ENCODE results near the gene PPP6R2.

The PPP6R2 gene

DNA sequence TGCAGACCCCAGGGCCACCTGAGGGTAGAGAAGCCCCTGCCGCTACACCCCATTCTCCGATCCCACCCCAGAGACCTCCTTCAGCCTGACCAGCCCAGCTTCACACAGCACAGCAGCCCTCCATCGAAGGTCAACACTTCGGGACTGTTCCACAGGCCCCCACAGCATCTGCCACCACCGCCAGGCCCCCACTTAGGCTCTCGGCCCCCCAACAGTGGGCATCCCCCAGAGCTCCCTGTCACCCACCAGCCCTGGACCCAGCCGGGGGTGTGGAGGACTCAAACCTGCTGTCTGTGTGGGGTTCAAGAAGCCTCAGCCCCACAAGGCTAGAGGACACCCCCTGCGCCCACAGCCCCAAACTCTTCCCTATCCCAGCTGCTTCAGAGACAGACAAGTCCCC, 125.5 kb downstream of the PPP6R2 start:
- peak overlapping the region; percentile 95 for H3K27ac ChIP-seq
- no peaks in the 10 kb centered on the region for H3K27me3 ChIP-seq (ENCODE audit: insufficient read depth, low read depth)
- no peak overlapping the region for H3K4me3 ChIP-seq (IDR thresholded peaks at IDR 0.05; ENCODE audit: insufficient read depth, low read depth, low read length)
- no peak overlapping the region; the same call in 1 of the 2 replicates for H3K9ac ChIP-seq
- no peaks in the 10 kb centered on the region for H3K36me3 ChIP-seq (ENCODE audit: insufficient read depth)
- no peaks in the 10 kb centered on the region for H4K20me1 ChIP-seq (ENCODE audit: insufficient read depth)
- peaks cover 41% of the 10 kb centered on the region for H3K79me2 ChIP-seq (ENCODE audit: insufficient read depth, low read depth)
- H3K4me1 ChIP-seq (ENCODE audit: low read depth, poor library complexity, severe bottlenecking): peaks cover 53% of the 10 kb centered on the region
- H3K4me2 ChIP-seq: peak overlapping the region; percentile 71; the same call in 1 of the 2 replicates
- no peak overlapping the region for H2AFZ ChIP-seq (ENCODE audit: low read depth)
- TF ChIP-seq, protein P1, sequence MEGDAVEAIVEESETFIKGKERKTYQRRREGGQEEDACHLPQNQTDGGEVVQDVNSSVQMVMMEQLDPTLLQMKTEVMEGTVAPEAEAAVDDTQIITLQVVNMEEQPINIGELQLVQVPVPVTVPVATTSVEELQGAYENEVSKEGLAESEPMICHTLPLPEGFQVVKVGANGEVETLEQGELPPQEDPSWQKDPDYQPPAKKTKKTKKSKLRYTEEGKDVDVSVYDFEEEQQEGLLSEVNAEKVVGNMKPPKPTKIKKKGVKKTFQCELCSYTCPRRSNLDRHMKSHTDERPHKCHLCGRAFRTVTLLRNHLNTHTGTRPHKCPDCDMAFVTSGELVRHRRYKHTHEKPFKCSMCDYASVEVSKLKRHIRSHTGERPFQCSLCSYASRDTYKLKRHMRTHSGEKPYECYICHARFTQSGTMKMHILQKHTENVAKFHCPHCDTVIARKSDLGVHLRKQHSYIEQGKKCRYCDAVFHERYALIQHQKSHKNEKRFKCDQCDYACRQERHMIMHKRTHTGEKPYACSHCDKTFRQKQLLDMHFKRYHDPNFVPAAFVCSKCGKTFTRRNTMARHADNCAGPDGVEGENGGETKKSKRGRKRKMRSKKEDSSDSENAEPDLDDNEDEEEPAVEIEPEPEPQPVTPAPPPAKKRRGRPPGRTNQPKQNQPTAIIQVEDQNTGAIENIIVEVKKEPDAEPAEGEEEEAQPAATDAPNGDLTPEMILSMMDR (conservative IDR thresholded peaks at IDR 0.05; ENCODE audit: low read depth, low read length): no peak

DNA sequence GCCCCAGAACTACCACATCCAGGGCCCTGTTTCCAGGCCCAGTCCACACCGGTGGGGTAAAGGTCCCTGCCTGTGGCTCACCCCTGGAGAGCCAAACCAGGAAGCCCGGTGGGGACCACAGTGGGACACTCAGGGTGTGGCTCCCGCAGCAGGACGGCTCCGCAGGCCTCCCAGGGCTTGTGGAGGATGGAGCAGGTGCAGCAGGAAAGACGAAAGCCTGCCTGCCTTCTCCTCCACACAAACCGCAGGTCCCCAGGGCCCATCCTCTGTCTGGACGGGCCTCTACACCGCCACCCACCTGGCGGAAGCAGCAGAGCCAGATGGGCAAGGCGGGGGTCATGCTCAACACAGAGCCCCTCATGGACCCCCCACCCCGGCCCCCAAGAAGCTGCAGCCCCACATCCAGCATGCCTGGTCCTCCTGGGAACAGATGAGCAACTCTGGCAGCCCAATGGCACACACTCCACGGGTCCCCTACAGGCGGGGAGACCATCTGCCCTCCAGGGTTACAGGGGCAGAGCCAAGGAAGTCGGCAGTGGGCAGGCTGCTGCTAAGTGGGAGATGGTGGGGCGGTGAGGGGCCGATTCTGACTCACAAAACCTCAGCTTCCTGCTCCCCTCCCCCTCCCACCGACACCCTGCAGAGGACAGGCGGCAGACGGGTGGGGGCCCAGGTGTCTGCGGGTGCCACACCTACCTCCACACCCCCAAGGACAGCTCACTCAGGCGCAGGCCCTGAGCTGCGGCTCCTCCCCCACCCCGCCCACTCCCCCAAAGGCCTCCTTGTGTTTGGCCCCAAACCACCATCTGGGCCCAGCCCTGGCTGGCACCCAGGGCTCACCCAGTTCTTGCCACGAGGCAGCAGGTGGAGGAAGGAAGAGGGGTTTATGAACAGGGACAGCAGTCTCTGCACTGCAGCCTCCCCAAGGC, 126.5 kb downstream of the PPP6R2 start:
- H3K4me2 ChIP-seq: peak overlapping the region; percentile 96
- peak overlapping the region; percentile 60; the same call in 1 of the 2 replicates for H3K9ac ChIP-seq
- H3K79me2 ChIP-seq (ENCODE audit: insufficient read depth, low read depth): peaks cover 48% of the 10 kb centered on the region
- peak overlapping the region; percentile 95 for H3K27ac ChIP-seq
- H4K20me1 ChIP-seq (ENCODE audit: insufficient read depth): no peaks in the 10 kb centered on the region
- H3K4me1 ChIP-seq (ENCODE audit: low read depth, poor library complexity, severe bottlenecking): peaks cover 53% of the 10 kb centered on the region
- no peak overlapping the region for H3K4me3 ChIP-seq (IDR thresholded peaks at IDR 0.05; ENCODE audit: insufficient read depth, low read depth, low read length)
- TF ChIP-seq, protein P1 (conservative IDR thresholded peaks at IDR 0.05; ENCODE audit: low read depth, low read length): no peak
- no peaks in the 10 kb centered on the region for H3K27me3 ChIP-seq (ENCODE audit: insufficient read depth, low read depth)
- no peaks in the 10 kb centered on the region for H3K36me3 ChIP-seq (ENCODE audit: insufficient read depth)
- no peak overlapping the region for H2AFZ ChIP-seq (ENCODE audit: low read depth)

DNA sequence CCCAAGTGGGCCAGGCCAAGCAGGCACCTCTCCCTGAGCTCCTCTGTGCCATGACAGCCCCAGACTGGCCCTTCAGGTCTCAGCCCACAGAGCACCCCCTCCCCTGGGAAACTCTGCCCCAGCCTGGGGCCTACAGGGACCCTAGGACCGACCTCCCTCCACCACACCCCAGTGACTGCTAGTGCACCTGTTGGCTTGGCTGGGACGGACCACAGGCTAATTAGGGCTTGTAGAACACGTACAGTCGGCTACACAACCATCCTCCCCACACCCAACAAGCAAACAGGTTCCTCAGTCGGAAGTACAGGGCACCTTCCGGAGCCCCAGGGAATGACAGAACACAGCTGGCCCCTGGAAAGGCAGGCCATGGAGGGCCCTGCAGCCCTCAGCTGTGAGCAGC, 127.4 kb downstream of the PPP6R2 start:
- Histone ChIP-seq H3K9ac (peak overlapping the region; percentile 60; the same call in 1 of the 2 replicates), H3K4me2 (peak overlapping the region; percentile 96), H4K20me1 (ENCODE audit: insufficient read depth) (no peaks in the 10 kb centered on the region), H3K4me3 (IDR thresholded peaks at IDR 0.05; ENCODE audit: insufficient read depth, low read depth, low read length) (no peak overlapping the region), H3K4me1 (ENCODE audit: low read depth, poor library complexity, severe bottlenecking) (peaks cover 53% of the 10 kb centered on the region), H3K27ac (peak overlapping the region; percentile 95), H3K36me3 (ENCODE audit: insufficient read depth) (no peaks in the 10 kb centered on the region), H3K27me3 (ENCODE audit: insufficient read depth, low read depth) (no peaks in the 10 kb centered on the region), H2AFZ (ENCODE audit: low read depth) (no peak overlapping the region), H3K79me2 (ENCODE audit: insufficient read depth, low read depth) (peaks cover 48% of the 10 kb centered on the region)
- TF ChIP-seq, protein P1 (conservative IDR thresholded peaks at IDR 0.05; ENCODE audit: low read depth, low read length): no peak

DNA sequence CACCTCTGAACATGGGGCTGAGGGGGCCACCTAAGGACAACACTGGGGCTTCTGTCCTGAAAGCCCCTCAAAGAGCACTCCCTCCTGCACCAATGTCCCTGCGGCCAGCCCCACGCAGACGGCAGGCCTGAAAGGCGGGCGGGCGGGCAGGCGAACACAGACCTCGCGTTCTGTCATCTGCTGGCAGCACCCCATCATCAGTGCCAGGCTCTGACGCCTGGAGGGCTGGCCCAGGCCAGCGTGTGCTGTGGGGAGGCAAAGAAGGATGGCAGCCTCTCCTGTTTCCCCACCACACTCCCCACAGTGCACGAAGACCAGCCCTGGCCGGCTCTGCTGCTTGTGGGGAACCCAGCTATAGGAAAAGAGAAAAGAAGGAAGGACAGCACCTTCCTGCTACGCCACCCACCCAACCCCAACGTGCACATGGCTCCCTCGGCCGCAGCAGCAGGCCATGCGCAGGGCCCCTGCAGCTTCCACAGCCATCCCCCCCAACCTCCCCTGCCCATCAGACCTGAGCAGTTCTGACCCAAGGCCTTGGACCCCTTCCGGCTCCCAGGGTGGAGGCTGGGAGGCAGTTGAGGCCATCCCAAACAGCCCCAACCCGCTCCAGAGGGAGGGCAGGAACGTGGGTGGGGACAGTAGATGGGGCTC, 128.2 kb downstream of the PPP6R2 start:
- TF ChIP-seq, protein P1 (conservative IDR thresholded peaks at IDR 0.05; ENCODE audit: low read depth, low read length): no peak
- Histone ChIP-seq H2AFZ (ENCODE audit: low read depth) (no peak overlapping the region), H3K9ac (peak overlapping the region; percentile 60; the same call in 1 of the 2 replicates), H3K27me3 (ENCODE audit: insufficient read depth, low read depth) (no peaks in the 10 kb centered on the region), H3K4me1 (ENCODE audit: low read depth, poor library complexity, severe bottlenecking) (peaks cover 53% of the 10 kb centered on the region), H3K36me3 (ENCODE audit: insufficient read depth) (no peaks in the 10 kb centered on the region), H4K20me1 (ENCODE audit: insufficient read depth) (no peaks in the 10 kb centered on the region), H3K27ac (peak overlapping the region; percentile 95), H3K4me2 (peak overlapping the region; percentile 96), H3K4me3 (IDR thresholded peaks at IDR 0.05; ENCODE audit: insufficient read depth, low read depth, low read length) (no peak overlapping the region), H3K79me2 (ENCODE audit: insufficient read depth, low read depth) (peaks cover 48% of the 10 kb centered on the region)
